ENCODE results near the gene OR2Y1.
"Not testable (repeated sequence)": the region's sequence is repeated elsewhere in the genome, so short reads cannot be mapped to it uniquely, and the experiment has no call there.

The OR2Y1 gene

GRCh38 chr5:180736536-180736935 lies 3.3 kb downstream of the OR2Y1 start:
- DNase-seq: no peak

DNA sequence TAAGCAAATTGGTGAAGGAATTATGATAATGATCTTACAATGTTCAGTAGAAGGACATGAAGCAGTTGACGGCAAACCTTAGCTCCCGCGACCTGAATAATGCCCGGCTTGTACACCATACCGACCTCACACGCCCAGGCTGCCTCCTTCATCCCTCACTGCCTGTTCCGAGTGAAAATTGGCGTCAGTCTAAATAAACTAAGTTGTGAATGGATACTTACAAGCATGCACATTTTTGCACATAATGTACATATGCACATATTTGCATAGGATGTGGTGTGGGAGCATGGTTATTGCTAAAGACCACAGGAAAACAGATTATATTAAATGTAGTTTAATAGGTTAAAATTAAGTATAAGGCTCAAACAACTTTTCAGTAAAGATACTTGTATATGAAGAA lies 14.9 kb downstream of the OR2Y1 start:
- DNase-seq: no peak

DNA sequence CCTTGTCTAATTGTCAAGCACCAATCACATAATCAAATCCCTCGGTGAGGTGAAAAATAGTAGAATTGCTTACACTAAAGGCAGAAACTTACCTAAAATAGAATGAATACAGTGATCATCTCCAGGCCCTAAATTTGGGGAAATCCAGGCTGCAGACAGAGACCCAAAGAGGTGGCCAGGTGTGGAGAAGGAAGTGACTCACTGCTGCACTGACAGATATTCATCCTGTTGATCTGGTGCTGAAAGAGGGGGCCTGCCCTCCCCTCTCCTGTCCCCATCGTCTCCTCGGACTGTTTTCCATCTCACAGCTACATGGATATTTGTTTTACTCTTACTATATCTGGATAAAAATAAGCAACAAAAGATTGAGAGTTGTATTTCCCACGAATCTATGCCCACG lies 15.9 kb downstream of the OR2Y1 start:
- DNase-seq: no peak

GRCh38 chr5:180720486-180720885 lies 19.4 kb downstream of the OR2Y1 start:
- no peak for DNase-seq

- DNase-seq: no peak
Measured at GRCh38 chr5:180719781-180720180, 20.1 kb downstream of the OR2Y1 start.

DNA sequence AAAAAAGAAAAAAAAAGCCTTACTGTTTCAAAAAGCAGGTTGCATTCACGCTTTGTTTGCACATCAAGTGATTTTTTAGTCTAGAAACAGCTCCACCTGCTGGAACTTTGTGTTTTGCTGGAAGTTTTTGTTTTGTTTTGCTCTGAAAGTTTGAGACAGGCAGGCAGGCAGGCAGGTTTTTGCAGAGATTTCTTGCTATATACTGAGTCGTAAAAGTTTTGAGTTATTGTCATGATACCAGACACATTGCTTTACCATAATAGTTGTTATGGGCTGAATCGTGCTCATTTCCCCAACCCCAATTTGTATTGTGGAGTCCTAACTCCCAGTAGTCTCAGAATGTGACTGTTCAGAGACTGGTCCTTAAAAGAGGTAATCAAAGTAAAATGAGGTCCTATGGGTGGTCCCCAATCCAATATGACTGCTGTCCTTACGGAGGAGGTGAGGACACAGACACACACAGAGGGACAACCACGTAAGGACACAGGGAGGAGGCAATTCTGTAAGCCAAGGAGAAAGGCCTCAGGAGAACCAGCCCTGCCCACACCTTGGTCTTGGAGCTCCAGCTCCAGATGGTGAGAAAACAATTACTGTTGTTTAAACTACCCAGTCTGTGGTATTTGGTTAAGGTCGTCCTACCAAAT lies 20.9 kb downstream of the OR2Y1 start:
- peak in 2 of 5 donors; percentile 11 to 56 for DNase-seq

- peak in 1 of 5 donors; percentile 45 for DNase-seq
Measured at GRCh38 chr5:180717989-180718388, 21.9 kb downstream of the OR2Y1 start.

GRCh38 chr5:180704362-180704761 lies 35.5 kb downstream of the OR2Y1 start:
- DNase-seq: no peak

DNA sequence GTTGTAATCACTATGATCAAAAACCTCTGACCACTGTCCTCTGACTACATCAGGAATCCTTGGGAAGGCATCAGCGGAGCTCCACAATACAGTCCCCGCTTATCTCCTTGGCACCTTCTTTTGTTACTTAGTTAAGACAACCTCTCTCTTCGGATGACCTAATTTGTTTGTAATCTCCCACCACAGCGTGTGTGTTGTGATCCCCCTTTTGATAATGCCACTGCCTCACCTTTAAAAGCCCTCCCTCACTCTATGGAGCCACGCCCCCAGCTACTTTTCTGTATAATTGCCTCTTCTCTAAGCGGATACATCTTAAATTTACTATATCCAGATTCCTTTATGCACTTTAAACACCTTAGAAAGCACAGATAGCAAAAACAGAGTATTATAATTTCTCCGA lies 35.9 kb downstream of the OR2Y1 start:
- DNase-seq: no peak

GRCh38 chr5:180703371-180703770 lies 36.5 kb downstream of the OR2Y1 start:
- not testable (repeated sequence) for DNase-seq

GRCh38 chr5:180700440-180700839 lies 39.4 kb downstream of the OR2Y1 start:
- DNase-seq: not testable (repeated sequence)

DNA sequence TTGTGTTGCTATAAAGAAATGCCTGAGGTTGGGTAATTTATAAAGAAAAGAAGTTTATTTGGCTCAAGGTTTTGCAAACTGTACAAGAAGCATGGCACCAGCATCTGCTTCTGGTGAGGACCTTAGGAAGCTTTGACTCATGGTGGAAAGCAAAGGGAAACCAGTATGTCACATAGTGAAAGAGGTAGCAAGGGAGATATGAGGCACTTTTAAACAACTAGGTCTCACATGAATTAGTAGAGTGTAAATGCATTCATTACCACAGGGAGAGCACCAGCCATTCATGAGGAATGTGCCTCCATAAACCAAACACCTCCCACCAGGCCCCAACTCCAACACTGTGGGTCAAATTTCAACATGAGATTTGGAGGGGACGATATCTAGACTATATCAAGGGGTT lies 40.8 kb downstream of the OR2Y1 start:
- DNase-seq: no peak

- DNase-seq: no peak
Measured at GRCh38 chr5:180696116-180696515, 43.7 kb downstream of the OR2Y1 start.

- no peak for DNase-seq
Measured at GRCh38 chr5:180692429-180692828, 47.4 kb downstream of the OR2Y1 start.

DNA sequence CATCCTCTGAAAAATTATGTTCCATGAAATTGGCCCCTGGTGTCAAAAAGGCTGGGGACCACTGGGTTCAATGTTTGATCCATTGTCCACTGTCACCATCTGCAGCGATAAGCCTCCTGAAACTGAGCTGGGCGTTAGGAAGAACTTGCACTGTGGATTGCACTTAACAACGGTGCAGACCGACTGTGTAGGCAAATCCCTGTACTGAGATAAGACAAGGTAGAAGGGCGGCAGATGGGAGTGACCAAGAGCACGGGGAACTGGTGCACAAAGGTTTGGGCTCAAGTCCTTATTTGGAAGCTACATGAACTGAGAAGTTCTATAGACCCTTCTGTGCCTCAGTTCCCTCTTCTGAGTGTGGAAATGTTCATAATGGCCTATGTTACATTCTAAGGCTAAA lies 48.8 kb downstream of the OR2Y1 start:
- DNase-seq: no peak

- no peak for DNase-seq
Measured at GRCh38 chr5:180690562-180690961, 49.3 kb downstream of the OR2Y1 start.

DNA sequence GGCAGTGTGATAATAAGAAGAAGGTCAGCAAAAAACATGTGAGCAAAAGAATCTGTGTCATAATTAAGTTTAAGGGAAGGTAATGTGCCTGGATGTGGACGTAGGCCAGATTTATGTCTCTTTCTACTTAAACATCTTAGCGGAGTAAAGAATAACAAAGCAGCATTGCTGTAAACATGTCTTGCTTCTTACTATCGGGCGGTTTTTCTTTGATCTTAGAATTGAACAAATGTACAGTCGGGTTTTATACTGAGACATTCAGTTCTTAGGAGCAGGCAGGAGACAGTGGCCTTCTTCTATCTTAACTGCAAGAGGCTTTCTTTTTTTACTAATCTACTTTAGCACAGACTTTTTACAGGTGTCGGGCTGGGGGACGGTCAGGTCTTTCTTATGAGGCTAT lies 50.1 kb downstream of the OR2Y1 start:
- no peak for DNase-seq
